ENCODE results near the gene FAIM2.

FAIM2 gene

DNA sequence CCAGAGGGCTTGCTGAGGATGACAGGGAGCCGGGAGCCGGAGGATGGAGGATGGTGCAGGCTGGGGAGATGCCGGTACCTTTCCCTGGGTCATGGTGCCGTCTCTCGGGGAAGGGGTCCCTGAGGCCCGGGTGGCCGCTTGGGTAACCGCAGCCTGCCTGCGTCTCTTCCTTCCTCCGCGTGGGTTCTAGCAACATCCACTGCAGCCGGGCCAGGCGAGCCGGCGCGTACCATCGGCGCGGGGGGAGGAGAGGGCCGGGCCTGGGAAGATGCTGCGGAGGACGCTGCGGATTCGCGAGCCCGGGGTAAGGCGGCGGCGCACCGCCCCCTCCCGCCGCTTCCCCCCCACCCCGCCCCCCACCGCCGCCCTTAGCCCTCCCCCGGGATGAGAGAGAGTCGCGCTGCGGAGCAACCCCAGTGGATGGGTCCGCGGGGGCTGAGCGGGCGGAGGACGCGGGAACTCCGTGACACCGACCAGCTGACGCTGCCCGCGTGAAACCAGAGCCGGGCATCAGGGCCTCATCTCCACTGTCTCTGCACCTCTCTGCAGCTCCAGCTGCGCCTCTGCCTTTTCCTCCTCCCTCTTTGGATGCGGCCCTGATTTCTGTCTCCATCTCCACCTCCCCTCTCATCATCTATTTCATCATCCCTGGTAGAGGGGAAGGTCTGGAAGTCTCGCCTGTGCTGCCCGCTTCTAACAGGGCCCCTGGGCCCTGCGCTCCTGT is at the start of gene FAIM2:
FAIM2 (minus strand) TSS at position 201 of the 724 bp plus-strand sequence; CDS start at position 93, 108 bp downstream.
- peak; percentile 19 for DNase-seq (ENCODE audit: low read depth)

DNA sequence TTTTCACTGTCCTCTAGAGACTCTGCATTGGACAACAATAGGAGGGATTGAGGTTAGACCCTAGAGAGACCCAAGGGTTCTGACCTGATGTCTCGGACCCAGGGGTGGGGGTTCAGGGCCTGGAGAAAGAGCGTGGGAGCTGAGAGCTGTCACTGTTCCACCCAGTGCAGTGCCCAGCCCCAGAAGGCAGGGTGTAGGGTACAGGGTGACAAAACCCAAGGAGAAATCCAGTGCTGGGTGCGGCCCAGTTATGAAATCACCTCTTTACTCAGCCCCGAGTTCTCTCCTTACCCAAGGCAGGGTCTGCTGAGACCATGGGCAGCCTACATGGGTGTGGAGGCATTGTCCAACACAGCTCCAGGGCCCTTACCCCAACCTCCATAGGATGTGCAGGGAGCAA is 49.5 kb upstream of the FAIM2 start:
- DNase-seq (ENCODE audit: low read depth), result no peak

DNA sequence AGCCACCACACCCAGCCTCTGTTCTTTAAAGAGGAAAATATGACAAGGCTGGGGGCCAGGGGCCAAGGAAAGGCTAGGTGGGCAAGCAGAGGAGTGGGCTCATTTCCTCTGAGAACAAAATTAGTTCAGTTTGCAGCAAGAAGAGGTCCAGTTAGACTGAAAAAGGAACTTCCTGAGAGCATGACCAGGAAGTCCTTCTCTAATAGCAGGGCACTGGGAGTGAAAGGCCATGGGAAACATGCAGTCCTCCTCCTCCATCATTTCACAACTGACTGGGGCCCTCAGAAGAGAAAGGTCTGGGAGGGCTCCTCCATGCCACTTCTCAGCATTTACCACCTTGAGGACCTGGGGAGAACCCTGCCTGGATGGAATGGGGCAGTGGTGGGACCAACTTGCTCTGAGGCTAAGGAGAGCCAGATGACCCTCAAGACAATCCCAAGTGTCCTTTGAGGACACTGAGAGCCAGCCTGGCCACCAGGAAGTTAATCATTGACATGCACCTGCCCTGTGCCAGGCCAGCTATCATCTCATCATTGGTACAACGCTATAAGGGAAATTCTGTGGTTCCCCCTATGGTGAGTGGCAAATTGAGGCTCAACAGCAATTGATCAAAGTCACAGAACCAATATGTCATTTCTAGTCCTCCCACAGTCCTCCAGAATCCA is 48.8 kb upstream of the FAIM2 start:
- no peak for DNase-seq (ENCODE audit: low read depth)

DNA sequence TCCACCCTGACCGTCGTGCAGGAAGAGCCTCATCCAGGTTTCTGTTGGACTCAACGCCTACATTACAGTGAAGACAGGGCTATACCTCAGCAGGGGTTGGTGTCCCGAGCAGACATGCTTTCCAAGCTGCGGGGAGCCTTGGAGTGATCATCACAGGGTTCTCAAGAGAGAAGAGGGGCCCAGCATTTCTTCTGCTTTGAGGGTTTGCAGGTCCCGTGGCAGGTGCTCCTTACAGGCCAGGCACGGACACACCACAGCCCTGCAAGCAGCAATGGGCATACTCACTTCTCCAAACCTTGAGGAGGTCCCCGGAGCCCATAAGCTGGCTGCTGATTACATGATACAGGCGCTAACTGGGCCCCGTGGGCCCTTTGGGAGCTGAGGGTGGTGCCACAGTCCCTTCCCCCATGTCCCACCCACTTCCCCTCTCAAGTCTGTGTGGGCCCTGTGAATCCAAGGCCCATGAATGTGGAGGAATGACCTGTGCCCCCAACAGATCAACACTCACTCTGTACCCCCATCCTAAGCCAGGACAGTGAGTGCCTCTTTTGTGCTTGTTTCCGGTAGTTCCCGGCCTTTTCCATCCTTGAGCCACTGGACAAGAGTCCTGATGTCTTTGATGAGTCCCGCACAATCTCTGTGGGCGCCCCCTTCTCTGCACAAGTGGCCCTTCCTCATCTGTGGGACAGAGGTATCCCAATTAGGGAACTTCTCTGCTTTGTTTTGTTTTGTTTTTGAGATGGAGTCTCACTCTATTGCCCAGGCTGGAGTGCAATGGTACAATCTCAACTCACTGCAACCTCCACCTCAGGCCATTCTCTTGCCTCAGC is 47.9 kb upstream of the FAIM2 start:
- DNase-seq (ENCODE audit: low read depth), result no peak

DNA sequence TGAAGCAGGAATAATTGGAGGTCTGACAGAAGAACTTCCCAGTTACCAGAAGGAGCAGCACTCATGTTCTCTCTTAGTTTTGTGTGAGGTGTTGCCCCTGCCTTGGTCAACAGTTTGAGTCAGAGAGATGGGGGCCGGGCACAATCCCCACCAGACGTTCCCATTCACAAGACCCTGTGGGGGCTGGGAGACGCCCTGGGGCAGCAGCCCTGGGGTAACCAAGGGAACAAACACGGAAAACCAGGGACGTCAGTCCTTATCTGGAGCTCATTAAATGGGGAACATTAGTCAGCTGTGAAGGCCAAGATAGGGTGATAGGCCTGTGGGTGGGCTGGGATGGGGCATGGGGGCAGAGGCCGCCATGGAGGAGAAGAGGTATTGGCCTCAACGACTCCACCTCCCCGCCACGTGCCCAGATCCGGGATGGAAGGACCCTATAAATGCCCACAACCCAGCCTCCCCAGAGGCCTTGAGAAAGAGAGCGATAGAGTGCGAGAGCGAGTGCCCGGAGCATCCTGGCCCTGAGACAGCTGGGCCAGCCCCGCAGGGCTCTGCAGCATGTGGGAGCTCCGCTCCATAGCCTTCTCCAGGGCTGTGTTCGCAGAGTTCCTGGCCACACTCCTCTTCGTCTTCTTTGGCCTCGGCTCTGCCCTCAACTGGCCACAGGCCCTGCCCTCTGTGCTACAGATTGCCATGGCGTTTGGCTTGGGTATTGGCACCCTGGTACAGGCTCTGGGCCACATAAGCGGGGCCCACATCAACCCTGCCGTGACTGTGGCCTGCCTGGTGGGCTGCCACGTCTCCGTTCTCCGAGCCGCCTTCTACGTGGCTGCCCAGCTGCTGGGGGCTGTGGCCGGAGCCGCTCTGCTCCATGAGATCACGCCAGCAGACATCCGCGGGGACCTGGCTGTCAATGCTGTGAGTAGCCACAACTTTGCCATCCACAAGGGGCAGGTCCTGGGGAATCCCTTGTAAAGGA is 46.9 kb upstream of the FAIM2 start, which contains the start of gene AQP2:
AQP2 (plus strand) TSS at position 465 of the 979 bp plus-strand sequence; CDS start at position 559, 94 bp downstream.
- no peak for DNase-seq (ENCODE audit: low read depth)

DNA sequence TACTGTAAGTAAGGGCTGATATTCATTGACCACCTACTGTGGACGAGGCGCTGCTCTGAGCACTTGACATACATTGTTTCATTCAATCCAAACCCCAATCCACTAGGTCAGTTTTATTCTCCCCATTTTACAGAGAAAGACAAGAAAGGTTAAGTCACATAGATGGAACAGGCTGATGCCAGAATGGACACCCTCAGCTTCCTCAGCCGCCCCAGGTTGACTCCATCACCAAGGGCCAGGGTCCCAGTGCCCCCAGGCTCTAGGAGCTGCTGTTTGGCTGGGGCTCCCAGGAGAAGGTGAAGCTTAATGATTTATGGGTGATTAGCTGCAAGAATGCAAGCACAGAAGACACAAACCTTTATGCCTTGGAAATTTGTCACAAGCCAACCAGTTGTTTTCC is 46.2 kb upstream of the FAIM2 start:
- DNase-seq (ENCODE audit: low read depth), result no peak

DNA sequence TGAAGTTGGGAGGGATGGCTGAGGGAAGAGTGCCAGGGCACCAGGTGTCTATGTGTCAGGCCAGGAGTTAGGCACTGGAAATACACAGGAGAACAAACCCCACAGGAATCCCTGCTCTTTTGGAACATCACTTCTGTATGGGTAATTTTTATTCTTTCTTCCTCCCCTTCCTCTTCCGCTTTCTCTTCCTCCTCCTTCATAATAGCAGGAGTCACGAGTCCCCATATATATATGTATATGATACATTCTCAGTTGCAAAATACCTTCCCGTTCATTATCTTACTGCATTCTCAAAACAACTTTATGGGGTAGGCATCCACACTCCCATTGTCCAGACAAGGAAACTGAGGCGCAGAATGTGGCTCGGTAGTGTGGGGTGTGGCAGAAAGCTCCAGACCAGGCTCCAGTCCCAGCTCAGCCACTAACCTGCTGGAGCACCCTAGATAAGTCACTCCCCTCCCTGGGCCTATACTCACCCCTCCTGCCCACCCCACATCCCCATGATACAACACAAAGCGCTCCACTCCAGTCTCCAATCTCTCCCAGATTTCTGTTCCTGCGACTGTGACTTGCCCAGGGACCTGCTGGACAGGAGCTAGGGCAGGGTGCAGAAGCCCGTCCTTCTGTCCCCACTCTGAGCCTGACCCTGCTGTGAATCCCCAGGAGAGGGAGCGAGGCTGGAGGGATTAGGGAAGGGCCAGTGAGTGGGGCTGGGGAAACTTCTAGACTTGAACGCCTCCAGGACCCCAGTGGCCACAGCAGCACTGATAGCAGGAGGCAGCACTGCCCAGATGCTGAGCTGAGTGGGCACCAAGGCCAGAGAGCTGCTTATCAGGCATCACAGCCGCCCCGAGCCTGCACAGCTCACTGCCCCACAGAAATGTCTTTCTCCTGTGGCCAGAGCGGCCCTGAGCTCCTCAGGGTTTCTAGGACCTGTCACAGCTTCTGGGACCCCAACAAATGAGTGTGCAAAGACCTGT is 45.5 kb upstream of the FAIM2 start:
- no peak for DNase-seq (ENCODE audit: low read depth)

DNA sequence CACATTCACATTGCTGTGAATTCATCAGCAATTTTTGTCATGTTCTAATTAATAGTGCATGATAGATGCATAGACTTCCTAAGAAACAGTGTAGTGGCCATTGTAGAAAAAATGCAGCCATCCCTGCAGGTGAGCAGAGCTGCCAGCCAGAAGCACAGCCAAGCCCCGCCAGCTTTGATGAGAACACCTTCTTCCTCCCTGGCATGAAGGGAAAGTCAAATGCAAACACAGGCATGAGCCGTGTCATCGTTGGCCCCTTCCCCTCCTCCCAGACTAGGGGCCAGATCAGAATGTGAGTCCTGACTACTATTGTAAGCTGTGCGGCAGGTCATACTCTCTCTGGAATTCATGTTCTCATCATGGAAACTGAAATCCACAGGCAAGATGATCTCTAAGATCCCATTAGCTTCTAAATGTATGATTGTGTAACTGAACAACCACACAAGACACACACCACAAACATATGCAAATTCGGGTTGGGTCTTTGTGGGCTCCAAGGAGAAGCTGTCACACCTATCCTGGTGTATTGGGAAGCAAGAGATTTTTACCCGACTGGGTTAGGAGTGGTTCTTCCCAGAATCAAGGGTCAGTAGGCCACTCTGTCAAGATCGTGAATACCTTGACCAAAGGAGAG is 44.0 kb upstream of the FAIM2 start:
- no peak for DNase-seq (ENCODE audit: low read depth)

DNA sequence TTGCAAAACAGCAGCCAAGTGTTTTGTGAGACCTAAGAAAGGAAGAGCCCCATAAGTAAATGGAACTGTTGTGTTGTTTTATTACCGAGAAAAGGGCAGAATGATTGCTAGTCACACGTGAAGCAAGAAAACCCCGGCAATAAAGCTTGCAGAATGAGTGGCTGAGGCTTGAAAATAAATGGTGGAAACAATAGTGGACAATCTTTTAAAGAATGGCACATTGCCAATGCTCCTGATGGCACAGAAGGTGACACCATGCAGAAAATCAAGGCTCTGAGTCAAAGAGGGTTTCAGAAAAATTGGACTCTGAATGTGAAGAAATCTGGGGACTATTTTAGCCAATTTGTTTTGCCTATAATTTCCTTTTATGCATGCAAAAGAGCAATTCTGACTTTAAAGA is 42.8 kb upstream of the FAIM2 start:
- DNase-seq (ENCODE audit: low read depth), result no peak

DNA sequence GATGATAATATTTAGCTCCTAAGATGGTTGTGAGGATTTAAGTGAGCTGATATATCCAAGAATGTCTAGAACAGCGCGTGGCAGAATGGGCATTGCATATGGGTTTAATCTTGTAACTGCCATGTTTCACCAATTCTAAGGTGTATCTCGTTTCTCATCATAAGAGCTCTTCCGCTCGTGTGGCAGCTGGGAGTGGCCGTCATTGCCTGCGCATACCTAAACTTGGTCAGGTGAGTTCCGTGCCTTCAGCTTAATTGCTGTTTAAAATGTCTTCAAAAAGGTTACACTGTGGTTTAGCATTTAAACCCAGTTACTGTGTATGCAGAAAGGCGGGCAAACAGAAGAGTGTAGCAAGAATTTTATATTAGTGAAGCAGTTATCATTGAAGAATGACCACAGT is 42.4 kb upstream of the FAIM2 start:
- no peak for DNase-seq (ENCODE audit: low read depth)

DNA sequence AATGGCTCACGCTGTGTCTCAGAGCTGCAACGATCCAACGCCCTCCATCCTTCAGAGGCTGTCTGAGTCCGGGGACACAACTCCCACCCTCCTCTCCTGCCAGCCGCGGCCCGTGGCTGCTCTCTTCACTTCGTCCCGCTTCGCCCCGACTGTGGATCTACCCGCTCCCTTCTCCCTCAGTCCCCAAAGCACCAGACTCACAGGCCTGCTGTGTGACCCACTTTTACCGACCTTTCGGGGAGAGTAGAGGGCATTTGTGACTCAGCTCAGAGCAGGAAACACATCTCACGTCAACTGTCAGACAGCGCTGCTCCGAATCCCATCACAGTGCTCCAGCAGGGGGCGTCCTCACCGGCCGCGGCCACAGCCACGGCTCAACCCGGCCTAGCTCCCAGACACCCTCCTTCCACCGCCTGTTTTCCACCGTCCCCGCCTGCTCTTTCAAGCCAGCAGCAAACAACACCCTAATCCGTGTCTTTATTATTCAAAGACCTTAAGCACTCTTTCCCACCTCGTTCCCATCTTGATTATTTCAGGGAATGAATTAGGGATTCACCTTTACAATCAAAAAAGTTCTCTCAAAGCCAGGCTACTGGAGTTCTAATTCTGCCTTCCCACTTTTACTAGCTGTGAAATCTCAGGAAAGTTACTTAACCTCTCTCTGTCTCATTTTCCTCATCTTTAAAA is 41.8 kb upstream of the FAIM2 start:
- peak; percentile 79 for DNase-seq (ENCODE audit: low read depth)

DNA sequence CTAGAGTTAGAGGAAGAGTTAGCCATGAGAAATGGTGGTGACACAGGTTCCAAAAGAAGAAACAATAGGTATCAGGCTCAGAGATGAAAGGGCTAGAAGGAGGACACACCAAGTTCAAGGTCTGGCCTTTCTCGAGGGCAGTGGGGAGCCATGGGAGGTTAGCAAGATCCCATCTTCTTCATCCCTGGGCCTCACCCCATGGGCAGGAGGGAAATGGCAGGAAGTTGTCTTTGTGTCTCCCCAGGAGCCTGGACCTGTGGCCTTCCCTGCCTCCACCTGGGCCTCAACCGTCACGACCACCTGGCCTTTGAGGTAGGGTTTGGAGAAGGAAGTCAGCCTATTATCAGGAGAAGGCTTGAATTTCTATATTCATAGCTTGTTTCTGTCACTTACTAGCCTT is 41.0 kb upstream of the FAIM2 start:
- no peak for DNase-seq (ENCODE audit: low read depth)

DNA sequence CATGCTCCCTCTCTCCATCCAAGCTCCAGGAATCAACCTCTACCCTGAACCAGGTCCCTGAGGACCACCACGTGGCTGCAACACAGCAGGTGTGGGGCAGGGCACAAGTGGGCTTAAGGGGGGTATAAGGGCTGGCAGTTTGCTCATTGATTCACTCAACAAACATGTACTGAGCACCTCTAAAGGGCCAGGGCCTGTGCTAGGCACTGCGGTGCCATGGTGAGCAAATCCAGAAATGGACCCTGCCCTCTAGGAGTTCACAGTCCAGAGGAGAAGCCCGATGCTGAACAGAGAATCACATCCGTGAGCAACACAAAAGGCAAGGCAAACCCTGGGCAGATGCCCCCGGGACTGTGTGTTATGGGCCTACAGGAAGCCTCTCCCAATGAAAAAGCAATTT is 40.3 kb upstream of the FAIM2 start:
- DNase-seq (ENCODE audit: low read depth), result no peak

DNA sequence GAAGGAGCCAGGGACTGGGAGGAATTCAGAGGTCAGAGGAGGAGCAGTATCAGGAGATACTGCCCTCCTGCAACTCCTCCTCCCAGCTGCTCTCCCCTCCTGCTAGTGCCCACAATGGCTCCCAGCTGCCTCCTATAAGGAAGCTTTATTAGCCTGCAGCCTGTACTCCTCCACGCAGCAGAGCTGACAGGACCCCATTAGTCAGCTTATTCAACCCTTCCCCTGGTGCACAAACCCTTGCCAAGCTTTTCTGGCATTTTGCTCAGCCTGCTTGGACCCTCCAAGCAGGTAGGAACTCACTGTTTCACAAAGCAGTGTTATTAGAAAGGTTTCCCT is 39.9 kb upstream of the FAIM2 start:
- DNase-seq (ENCODE audit: low read depth), result no peak

DNA sequence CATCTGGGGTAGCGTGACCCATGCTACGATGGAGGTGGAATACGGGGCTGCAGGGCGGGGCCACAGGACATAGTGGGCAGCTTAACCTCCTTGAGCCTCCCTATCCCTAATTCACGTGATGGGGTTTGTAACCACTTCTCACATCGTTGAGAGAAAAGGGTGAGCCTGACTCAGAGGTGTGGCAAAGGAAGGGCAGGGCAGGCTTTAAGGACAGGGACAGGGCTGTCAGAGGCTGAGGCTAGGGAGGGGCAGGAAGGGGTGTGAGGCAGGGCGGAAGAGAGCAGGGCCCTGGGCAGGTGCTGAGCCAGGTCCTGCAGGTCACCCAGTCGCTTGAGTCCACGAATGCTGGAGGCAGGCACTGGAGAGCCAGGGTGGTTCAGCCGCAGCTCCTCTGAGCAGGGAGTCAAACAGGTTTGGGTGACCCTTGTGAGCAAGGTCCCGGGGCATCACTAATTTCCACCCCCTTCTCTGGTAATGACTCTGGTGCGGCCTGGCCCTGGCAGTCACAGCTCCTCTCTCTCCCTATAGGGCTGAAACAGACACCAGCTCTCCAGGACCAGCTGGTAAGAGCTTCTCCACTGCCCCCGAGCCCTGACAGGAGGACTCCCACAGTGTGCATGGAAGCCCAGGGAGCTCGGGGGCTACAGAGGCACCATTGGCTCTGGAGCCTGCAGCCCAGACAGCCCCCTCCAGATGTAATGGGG is 39.4 kb upstream of the FAIM2 start:
- no peak for DNase-seq (ENCODE audit: low read depth)

DNA sequence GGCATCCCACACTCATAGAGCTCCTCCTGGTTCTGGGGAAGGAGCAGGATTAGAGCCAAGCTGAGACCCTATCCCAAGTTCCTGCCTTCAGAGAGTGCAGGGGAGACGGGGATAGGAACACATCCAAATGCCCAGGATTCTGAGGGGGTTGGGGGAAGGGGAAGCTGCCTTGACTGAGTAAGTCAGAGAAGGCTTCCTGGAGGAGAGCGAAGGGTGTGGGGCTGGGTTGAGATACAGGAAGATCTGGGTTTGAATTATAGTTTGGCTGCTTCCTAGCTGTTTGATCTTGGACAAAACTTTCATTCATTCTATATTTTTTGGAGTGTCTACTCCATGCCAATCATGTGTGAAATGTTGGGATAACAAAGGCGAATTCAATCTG is 38.8 kb upstream of the FAIM2 start:
- no peak for DNase-seq (ENCODE audit: low read depth)

DNA sequence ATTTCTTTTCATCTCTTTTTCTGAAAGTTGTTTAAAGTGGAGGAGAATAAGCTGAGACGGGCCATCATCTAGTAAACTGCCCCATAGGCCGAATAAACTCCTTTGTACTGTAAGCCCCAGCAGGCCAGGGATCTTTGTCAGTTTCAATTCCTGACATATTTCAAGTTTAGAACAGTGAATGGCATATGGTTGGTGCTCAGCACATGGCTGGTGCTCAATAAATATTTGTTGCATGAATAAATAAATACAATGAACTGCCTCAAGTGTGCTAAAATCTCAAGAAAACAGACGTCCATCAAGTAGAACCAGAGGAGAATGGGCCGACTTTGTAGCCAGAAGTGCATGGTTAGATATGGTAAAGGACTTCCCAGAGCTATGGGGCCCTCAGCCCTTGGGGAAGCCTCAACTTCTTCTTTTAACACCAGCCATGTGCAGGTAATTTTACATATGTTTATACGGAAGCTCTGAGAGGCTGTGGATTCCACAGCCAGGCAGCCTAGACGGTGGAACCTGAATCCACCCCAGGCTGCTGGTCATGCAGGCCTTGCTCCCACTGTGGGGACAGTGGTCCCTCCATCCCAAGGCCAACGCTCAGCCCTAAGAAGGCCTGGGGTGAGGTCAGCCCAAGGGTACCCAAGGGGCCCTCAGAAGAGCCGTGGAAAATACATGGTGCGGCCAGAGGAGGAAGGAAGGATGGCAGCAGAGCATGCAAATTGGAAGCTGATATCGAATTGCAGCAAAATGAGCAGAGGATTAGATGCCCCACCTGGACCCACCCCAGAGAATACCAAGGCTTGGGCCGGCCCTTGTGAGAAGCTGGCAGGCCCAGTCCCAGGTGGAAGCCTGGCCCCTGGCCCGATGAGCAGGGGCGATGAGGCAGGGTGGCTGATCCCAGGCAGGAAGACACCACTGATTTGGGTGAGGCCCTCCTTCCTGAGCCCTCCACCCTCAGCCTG is 38.1 kb upstream of the FAIM2 start:
- DNase-seq (ENCODE audit: low read depth), result no peak

DNA sequence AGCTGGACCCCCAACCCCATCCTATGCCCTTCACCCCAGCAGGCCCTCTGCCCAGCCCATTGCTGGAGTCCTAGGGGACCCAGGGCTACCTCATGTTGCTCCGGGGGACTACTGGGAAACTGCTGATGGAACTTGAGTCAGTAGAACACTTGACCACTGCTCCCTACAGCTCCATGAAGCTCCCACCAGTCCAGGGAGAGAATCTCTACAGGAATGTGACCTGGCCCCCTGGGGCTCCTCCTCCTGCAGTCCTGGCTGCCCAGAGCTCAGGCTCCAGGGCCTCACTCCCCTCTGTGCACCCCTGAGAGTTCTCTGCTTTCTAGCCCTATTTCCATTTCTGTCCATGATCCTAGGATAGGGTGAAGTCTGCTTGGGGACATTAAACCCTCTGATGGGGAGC is 36.0 kb upstream of the FAIM2 start:
- DNase-seq (ENCODE audit: low read depth), result no peak

Measured in activated T-helper 9 cell treated with anti-CD3 and anti-CD28 coated beads, Interleukin-2, amount 50 U/mL, for 16 hours (primary cell).